ENCODE data around the gene TYMP.

DNA sequence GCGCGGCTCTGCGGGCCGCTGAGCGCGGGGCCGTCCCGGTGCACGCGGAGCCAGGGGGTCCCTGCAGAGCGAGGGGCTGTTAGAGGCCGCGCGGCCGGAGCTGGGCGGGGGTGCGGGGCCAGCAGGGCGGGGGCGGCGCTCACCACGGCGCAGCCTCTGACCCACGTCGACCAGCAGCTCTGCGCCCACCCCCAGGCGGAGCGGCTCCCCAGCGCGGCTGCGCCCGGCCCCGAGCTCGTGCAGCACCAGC lies 4.0 kb downstream of the TYMP start:
- no peak for TF ChIP-seq CTCF (IDR thresholded peaks at IDR 0.05)
- TF ChIP-seq POLR2AphosphoS5 (IDR thresholded peaks at IDR 0.05; ENCODE audit: insufficient read depth in 1 of 2, low read depth in 1 of 2), result no peak
